Adrenal gland (tissue), 12 donors: Measurements from ENCODE around the gene TMEM72. TPM values are rescaled to one million over a fixed set of nuclear protein-coding genes. Genes with fewer than 3 reads are reported as not detected.

ENCODE experiments used
- DNase-seq, 7 donors: peaks; one replicate each; pipeline ENCODE4 v3.0.0-alpha.2; 2019 to 2020
- H3K27ac ChIP-seq, 5 donors: fragments of 200-600 bp; sonication (generic) in 4 of 5; 1 replicate in 3 of 5; 2 replicates in 2 of 5; pipeline versions ENCODE4 v1.5.1 to v1.8.0; 2016 to 2020; ENCODE audit warnings: mild to moderate bottlenecking in 1 of 5
- H3K27me3 ChIP-seq: fragments of 200-600 bp; 2 replicates; pipeline ENCODE4 v1.8.0; 2021
- H3K36me3 ChIP-seq, 2 donors: fragments of 200-600 bp; replicated peaks in 1 of 2; 1 replicate in 1 of 2; 2 replicates in 1 of 2; pipeline versions ENCODE4 v1.5.1 to v1.8.0; 2018 to 2022
- H3K4me1 ChIP-seq, 2 donors: fragments of 200-600 bp; replicated peaks in 1 of 2; 1 replicate in 1 of 2; 2 replicates in 1 of 2; pipeline versions ENCODE4 v1.5.1 to v1.8.0; 2018 to 2021
- H3K4me3 ChIP-seq, 4 donors: fragments of 200-600 bp; sonication (generic) in 3 of 4; one replicate each; pipeline ENCODE4 v1.5.1; 2016 to 2018
- H3K9me3 ChIP-seq, 3 donors: fragments of 200-600 bp; sonication (generic) in 1 of 3; replicated peaks in 1 of 3; 1 replicate in 2 of 3; 2 replicates in 1 of 3; pipeline versions ENCODE4 v1.5.1 to v1.8.0; 2016 to 2021
- POLR2A ChIP-seq, 2 donors: fragments of 450-650 bp; IDR thresholded peaks; one replicate each; pipeline ENCODE4 v1.6.1; 2017; ENCODE audit warnings: antibody characterized with exemption in 2 of 2, mild to moderate bottlenecking in 2 of 2, moderate library complexity in 1 of 2
- WGBS, 4 donors: extraction: QIAGEN DNeasy Blood & Tissue Kit in 2 of 4; methylation state at CpG; one replicate each; pipeline versions ENCODE4 v1.1.5 to v1.1.7; 2013 to 2017; 5-methylcytosine and 5-hydroxymethylcytosine counted together
- intact Hi-C, 2 donors: fragments of 100-400 bp; cut with DNase I; formaldehyde crosslinking; loops; one replicate each; pipeline versions ENCODE4 v1.14.1 to v1.15.0; 2022 to 2023
- polyA plus RNA-seq, 3 donors: library from polyadenylated mRNA; stranded (reverse); fragments of 200-250 nt in 2 of 3; fragments of 350-450 nt in 1 of 3; fragmentation: Illumina TruSeq in 1 of 3; extraction: RNeasy Lipid Tissue Mini Kit (QIAGEN cat#74804) in 1 of 3; gene quantifications; one replicate each; pipeline ENCODE4 v1.2.3, GENCODE V29; 2013 to 2014
- total RNA-seq, 9 donors: library from RNA; depleted of rRNA in 4 of 9; stranded (reverse); fragments of >200 nt in 4 of 9; fragments of 120-200 nt in 1 of 9; fragmentation: NEBNext Ultra II Directional in 1 of 9; extraction: Animal tissue kit (Norgen Biotek cat#: 25700) in 1 of 9; gene quantifications; one replicate each; pipeline versions ENCODE4 v1.1.0 to v1.2.4, GENCODE V29; 2013 to 2023
- TF ChIP-seq, protein P1 (sequence below), 6 experiments: fragments of 450-650 bp in 4 of 6; fragments of 200-600 bp in 2 of 6; sonication (generic) in 1 of 6; IDR thresholded peaks; 1 replicate in 5 of 6; 2 replicates in 1 of 6; pipeline versions ENCODE4 v1.5.1 to v1.8.0; 2016 to 2021; ENCODE audit warnings: antibody characterized with exemption in 6 of 6, mild to moderate bottlenecking in 2 of 6, moderate library complexity in 1 of 6
- donor health status: healthy with polysubstance abuse.
- donor health status: Bipolar disorder and iron deficiency.
- donor health status: DM: yes; HTN: yes; CAD: no.
- donor health status: DM: no; HTN: no; CAD: no.
- donor health status: DM: no; HTN: no; CAD: no.
- donor health status: DM: yes; HTN: yes; CAD: no.

TMEM72 gene
- total and polyA plus RNA-seq, 12 donors: 0.17 TPM; not detected in 11

DNA sequence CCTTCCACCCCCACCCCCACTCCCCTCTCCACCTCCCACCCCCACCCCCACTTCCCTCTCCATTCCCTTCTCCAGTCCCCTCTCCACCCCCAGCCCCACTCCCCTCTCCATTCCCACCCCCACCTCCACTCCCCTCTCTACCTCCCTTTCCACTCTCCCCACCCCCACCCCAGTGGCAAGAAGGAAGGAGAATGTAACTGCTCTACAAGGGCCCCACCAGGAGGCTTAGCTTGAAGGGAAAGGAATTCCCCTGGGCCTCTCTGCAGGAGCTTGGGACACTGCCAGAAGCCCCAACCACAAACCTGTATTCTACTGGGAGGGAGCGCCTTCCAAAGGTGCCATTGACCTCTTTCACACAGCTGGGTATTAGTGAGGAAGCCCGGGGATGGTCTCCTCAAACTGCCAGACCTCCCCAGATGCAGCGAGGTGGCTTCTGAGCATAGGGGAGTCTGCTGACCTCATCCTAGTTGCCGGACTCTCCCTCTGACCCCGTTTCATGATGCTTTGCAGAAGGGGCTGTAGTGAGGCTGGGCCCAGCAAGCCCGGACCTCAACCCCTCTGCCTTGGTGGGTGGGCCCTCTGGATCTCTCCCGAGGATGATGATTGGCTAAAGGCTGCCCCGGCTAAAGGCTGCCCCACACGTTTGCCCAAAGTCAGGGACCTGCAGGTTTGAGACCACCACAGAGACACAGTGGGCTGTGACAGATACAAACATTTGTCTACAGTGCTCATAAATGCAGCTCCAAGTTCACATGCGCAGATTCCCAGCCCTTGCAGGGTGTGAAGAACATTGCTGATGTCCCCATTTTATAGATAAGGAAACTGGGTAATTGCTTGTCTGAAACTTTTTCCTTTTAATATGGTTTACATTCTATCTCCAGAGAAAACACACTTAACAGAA, 64.5 kb downstream of the TMEM72 start:
- peaks cover 42 to 62% of the 10 kb centered on the region in 2 donors for H3K4me1 ChIP-seq
- 52 to 63% (median 58%) methylated on average over 6 to 10 of the region's 10 CpGs for WGBS, 4 donors
- DNase-seq: peak in 2 of 7 donors; percentile 33 to 62

DNA sequence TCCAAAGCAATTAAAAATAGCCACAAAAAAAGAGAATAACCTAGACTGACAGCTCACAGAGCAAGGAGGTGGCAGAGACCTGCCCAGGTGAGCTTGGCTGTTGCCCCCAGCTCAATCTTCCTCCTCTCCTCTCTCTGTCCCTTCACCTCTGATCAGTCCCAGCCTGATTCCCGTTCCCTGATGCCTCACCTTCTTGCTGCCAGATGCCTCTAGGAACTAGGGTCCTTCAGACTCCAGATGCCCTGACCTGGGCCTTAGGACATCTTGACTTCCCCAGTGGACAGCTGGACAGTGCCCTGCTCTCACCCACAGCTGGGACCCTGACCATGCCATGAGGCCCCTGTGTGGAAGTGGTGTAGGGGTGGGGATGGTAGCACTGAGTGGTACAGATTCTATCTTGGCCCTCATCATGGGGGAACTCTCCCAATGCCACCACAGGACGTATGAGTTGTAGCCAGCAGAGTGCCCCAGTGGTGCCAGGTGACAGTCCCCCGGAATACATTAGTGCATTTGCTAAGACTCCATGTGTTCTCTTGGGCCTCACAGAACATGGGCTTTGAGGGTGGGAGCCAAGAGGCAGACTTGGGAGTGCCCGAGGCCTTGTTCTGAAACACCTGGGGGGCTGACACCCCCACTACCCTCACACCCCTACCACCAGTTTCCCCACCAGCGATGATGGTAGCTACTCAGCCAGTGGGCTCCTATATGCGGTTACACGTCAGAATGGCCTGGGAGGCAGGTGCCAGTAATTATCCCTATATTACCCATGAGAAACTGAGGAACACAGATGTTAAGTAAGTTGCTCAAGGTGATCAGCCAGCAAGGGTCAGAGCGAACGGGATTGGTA, 65.4 kb downstream of the TMEM72 start:
- 83 to 87% (median 85%) methylated on average over 9 of the region's 9 CpGs for WGBS, 4 donors
- H3K27ac ChIP-seq: peak overlapping the region in 2 of 5 donors; percentile 83 to 90

More for the DNA sequence above, 64.5 kb downstream of the TMEM72 start:
- no peak for TF ChIP-seq POLR2A (IDR thresholded peaks at IDR 0.05)
- TF ChIP-seq, protein P1, sequence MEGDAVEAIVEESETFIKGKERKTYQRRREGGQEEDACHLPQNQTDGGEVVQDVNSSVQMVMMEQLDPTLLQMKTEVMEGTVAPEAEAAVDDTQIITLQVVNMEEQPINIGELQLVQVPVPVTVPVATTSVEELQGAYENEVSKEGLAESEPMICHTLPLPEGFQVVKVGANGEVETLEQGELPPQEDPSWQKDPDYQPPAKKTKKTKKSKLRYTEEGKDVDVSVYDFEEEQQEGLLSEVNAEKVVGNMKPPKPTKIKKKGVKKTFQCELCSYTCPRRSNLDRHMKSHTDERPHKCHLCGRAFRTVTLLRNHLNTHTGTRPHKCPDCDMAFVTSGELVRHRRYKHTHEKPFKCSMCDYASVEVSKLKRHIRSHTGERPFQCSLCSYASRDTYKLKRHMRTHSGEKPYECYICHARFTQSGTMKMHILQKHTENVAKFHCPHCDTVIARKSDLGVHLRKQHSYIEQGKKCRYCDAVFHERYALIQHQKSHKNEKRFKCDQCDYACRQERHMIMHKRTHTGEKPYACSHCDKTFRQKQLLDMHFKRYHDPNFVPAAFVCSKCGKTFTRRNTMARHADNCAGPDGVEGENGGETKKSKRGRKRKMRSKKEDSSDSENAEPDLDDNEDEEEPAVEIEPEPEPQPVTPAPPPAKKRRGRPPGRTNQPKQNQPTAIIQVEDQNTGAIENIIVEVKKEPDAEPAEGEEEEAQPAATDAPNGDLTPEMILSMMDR (IDR thresholded peaks at IDR 0.05): peak in 1 of 6 experiments; percentile 4
- Histone ChIP-seq H3K27ac (peak overlapping the region in 3 of 5 donors; percentile 72 to 83 (median 73)), H3K27me3 (no peaks in the 10 kb centered on the region), H3K4me3 (peak overlapping the region in 1 of 4 donors; percentile 41), H3K36me3 (peaks cover 0 to 28% of the 10 kb centered on the region in 2 donors), H3K9me3 (no peaks in the 10 kb centered on the region)
- intact Hi-C loops: loop anchor here in 1 of 2 donors (2.0 kb wide), 1 partner anchor 41 kb away; no protein-coding TSS in a partner anchor

DNA sequence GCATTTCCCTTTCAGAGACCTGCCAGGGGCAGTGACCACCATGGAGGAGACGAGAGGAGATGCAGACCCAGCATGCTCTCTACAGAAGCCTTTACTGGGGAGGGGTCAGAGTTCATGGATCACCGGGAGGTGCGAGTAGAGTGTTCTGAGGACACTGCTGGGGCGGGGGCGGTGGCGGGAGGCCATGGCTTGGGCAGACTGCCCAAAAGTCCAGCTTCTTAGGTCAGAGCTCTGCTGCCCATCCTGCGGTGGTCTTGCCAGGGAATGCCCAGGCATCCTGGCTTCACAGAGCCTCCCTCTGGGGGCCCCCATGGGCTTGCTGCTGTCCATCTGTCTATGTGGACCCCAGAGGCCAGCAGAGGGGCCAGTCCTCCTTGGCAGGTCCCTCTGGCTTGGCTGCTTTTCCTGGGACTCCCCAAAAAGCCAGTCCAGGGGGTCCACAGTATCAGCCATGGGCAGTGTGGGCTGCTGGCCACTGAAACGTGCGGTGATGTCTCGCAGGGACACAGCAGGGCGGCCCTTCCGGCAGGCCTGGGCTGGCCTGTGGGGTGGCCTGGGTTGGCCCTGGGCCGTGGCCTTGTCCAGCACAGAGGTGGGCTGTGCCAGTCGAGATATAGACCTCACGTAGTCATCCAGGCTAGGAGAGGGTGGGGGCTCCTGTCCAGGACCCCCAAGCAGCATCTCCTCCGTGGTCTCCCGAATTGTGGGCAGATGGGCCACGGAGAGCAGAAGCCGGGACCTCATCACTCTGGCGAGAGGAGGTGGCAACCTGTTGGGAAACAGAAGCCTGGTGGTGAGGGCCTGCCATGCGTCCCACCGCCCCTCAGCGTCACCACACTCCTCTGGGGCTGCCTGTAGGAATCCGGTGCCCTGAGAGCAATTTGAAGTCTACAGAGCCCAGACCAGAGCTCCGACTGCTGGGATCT, 66.4 kb downstream of the TMEM72 start:
- Histone ChIP-seq H3K27ac (peak overlapping the region in 4 of 5 donors; percentile 9 to 90 (median 60)), H3K4me1 (peaks cover 52 to 80% of the 10 kb centered on the region in 2 donors), H3K27me3 (no peaks in the 10 kb centered on the region), H3K36me3 (peaks cover 0 to 17% of the 10 kb centered on the region in 2 donors), H3K9me3 (no peaks in the 10 kb centered on the region), H3K4me3 (peak overlapping the region in 2 of 4 donors; percentile 14 to 80)
- no peak for DNase-seq
- TF ChIP-seq, protein P1 (IDR thresholded peaks at IDR 0.05): no peak
- 68 to 73% (median 72%) methylated on average over 14 to 25 of the region's 25 CpGs for WGBS, 4 donors
- intact Hi-C loops: no loop called here

More for the DNA sequence above, 65.4 kb downstream of the TMEM72 start:
- H3K9me3 ChIP-seq: no peaks in the 10 kb centered on the region
- DNase-seq: no peak
- H3K27me3 ChIP-seq: no peaks in the 10 kb centered on the region
- intact Hi-C loops: no loop called here
- peaks cover 0 to 21% of the 10 kb centered on the region in 2 donors for H3K36me3 ChIP-seq
- no peak for TF ChIP-seq POLR2A (IDR thresholded peaks at IDR 0.05)
- TF ChIP-seq, protein P1 (IDR thresholded peaks at IDR 0.05): no peak
- H3K4me1 ChIP-seq: peaks cover 51 to 71% of the 10 kb centered on the region in 2 donors
- H3K4me3 ChIP-seq: peak overlapping the region in 1 of 4 donors; percentile 80
